ENCODE measurements around the gene MAP1S.

DNA sequence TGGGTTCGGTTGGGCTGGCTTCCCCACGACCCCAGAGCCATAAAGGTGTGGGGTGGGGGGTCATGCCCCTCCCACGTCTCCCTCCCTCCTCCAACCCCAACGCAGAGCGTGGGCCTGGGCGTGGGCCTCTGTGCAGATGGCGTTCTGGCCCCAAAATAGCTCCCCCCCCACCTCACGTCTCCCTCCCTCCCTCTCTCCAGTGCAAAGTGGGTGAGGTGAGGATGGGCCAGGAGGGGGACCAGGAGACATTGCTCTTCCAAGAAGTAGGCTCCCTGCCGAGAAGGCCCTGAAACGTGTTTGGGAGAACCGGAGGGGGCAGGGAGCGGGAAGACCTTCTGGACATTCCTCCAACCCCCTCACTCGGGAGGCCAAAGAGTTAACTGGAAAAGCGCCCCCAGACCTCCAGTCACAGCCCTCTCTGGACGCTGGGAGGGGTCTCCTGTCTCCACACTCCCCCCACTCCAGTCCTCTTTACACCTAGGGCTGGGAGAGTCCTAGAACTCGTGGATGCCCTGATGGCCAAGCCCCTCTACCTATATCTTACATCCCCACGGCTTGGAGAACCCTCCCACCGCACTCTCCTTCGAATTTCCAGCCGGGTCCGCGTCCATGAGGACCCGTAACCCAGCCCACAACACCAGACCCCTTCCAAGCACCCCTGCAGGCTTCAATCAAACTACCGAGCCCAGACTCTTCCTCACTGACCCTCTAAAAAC, 32.0 kb upstream of the MAP1S start:
- TF ChIP-seq EP300 (IDR thresholded peaks at IDR 0.05; ENCODE audit: borderline replicate concordance in 1 of 2, low read depth in 2 of 2, low read length in 2 of 2) (no peak), CREB1 (IDR thresholded peaks at IDR 0.05) (no peak), RAD21 (IDR thresholded peaks at IDR 0.05 in 1 of 2, conservative IDR thresholded peaks at IDR 0.05 in 1 of 2; ENCODE audit: low read depth in 2 of 2, low read length in 2 of 2) (no peak), KDM1A (IDR thresholded peaks at IDR 0.05; ENCODE audit: borderline replicate concordance, low read length) (no peak)
- TF ChIP-seq, protein P1, sequence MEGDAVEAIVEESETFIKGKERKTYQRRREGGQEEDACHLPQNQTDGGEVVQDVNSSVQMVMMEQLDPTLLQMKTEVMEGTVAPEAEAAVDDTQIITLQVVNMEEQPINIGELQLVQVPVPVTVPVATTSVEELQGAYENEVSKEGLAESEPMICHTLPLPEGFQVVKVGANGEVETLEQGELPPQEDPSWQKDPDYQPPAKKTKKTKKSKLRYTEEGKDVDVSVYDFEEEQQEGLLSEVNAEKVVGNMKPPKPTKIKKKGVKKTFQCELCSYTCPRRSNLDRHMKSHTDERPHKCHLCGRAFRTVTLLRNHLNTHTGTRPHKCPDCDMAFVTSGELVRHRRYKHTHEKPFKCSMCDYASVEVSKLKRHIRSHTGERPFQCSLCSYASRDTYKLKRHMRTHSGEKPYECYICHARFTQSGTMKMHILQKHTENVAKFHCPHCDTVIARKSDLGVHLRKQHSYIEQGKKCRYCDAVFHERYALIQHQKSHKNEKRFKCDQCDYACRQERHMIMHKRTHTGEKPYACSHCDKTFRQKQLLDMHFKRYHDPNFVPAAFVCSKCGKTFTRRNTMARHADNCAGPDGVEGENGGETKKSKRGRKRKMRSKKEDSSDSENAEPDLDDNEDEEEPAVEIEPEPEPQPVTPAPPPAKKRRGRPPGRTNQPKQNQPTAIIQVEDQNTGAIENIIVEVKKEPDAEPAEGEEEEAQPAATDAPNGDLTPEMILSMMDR (IDR thresholded peaks at IDR 0.05; ENCODE audit: control extremely low read depth in 1 of 3, insufficient read depth in 1 of 3, low read depth in 1 of 3, low read length in 3 of 3), result no peak
